ENCODE data around the gene ADAMTS18.
"Not testable (repeated sequence)": the region's sequence is repeated elsewhere in the genome, so short reads cannot be mapped to it uniquely, and the experiment has no call there.

The ADAMTS18 gene

GRCh38 chr16:77288222-77288621 lies 146.6 kb downstream of the ADAMTS18 start:
- no peak for DNase-seq (ENCODE audit: low read depth)

- DNase-seq (ENCODE audit: low read depth): no peak
Measured at GRCh38 chr16:77285676-77286075, 149.2 kb downstream of the ADAMTS18 start.

GRCh38 chr16:77282345-77282744 lies 152.5 kb downstream of the ADAMTS18 start:
- DNase-seq (ENCODE audit: low read depth): no peak

GRCh38 chr16:77279316-77279715 lies 155.5 kb downstream of the ADAMTS18 start:
- not testable (repeated sequence) for DNase-seq (ENCODE audit: low read depth)

- DNase-seq (ENCODE audit: low read depth): no peak
Measured at GRCh38 chr16:77277571-77277970, 157.3 kb downstream of the ADAMTS18 start.

- DNase-seq (ENCODE audit: low read depth): no peak
Measured at GRCh38 chr16:77277141-77277540, 157.7 kb downstream of the ADAMTS18 start.

- no peak for DNase-seq (ENCODE audit: low read depth)
Measured at GRCh38 chr16:77276661-77277060, 158.2 kb downstream of the ADAMTS18 start.

GRCh38 chr16:77275303-77275702 lies 159.5 kb downstream of the ADAMTS18 start:
- DNase-seq (ENCODE audit: low read depth): not testable (repeated sequence)

- no peak for DNase-seq (ENCODE audit: low read depth)
Measured at GRCh38 chr16:77273815-77274214, 161.0 kb downstream of the ADAMTS18 start.

- DNase-seq (ENCODE audit: low read depth): no peak
Measured at GRCh38 chr16:77271532-77272426, 163.1 kb downstream of the ADAMTS18 start.

GRCh38 chr16:77266185-77266584 lies 168.6 kb downstream of the ADAMTS18 start:
- not testable (repeated sequence) for DNase-seq (ENCODE audit: low read depth)

GRCh38 chr16:77262971-77263370 lies 171.9 kb downstream of the ADAMTS18 start:
- DNase-seq (ENCODE audit: low read depth): no peak

- DNase-seq (ENCODE audit: low read depth): no peak
Measured at GRCh38 chr16:77250400-77250799, 184.4 kb downstream of the ADAMTS18 start.

- DNase-seq (ENCODE audit: low read depth): no peak
Measured at GRCh38 chr16:77246150-77246549, 188.7 kb downstream of the ADAMTS18 start.

GRCh38 chr16:77242471-77242870 lies 192.4 kb downstream of the ADAMTS18 start:
- DNase-seq (ENCODE audit: low read depth): not testable (repeated sequence)

- no peak for DNase-seq (ENCODE audit: low read depth)
Measured at GRCh38 chr16:77238593-77238992, 196.2 kb downstream of the ADAMTS18 start.

- peak; percentile 83 for DNase-seq (ENCODE audit: low read depth)
Measured at GRCh38 chr16:77236063-77236511, 198.7 kb downstream of the ADAMTS18 start.

- DNase-seq (ENCODE audit: low read depth): no peak
Measured at GRCh38 chr16:77234611-77235010, 200.2 kb downstream of the ADAMTS18 start.

GRCh38 chr16:77233799-77234519 lies 200.9 kb downstream of the ADAMTS18 start:
- no peak for DNase-seq (ENCODE audit: low read depth)

Data from activated T-cell treated with anti-CD3 and anti-CD28 coated beads for 24 hours (primary cell).